NB4 (cell line): Measurements from ENCODE around the gene MCTP1.

Experiments used
- MYC ChIP-seq: IDR thresholded peaks from 2 replicates; pipeline ENCODE4 v1.6.1; 2011; ENCODE audit warnings: low read depth, low read length
- POLR2A ChIP-seq: IDR thresholded peaks from 2 replicates; pipeline ENCODE4 v1.6.1; 2011; ENCODE audit warnings: mild to moderate bottlenecking; ENCODE audit not compliant: insufficient read length; ENCODE audit errors: extremely low read depth
- TF ChIP-seq, protein P1 (sequence below): IDR thresholded peaks from one replicate; pipeline ENCODE4 v1.5.1; 2012; ENCODE audit warnings: low read depth, low read length
- TF ChIP-seq, protein P2 (sequence below): IDR thresholded peaks from 2 replicates; pipeline ENCODE4 v1.6.1; 2011; ENCODE audit warnings: low read depth, low read length

DNA sequence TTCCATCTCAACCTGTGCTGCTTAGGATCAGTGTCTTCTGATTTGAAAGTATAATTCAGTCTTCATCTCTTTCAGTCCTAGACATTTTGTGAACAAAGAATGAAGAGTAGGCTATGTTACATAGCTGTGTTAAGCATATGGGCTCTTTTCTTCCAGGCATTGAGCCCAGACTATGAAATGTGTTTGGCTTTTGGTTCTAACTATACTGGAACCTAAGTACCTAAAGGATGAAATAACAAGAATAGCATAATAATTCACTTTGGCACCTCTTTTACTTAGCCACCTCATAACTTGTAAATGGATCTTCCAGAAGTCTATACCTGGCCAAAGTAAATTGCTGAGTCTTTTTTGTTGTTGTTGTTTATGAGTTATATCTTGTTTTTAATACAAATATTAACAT is 595.0 kb downstream of the MCTP1 start:
- TF ChIP-seq, protein P1, sequence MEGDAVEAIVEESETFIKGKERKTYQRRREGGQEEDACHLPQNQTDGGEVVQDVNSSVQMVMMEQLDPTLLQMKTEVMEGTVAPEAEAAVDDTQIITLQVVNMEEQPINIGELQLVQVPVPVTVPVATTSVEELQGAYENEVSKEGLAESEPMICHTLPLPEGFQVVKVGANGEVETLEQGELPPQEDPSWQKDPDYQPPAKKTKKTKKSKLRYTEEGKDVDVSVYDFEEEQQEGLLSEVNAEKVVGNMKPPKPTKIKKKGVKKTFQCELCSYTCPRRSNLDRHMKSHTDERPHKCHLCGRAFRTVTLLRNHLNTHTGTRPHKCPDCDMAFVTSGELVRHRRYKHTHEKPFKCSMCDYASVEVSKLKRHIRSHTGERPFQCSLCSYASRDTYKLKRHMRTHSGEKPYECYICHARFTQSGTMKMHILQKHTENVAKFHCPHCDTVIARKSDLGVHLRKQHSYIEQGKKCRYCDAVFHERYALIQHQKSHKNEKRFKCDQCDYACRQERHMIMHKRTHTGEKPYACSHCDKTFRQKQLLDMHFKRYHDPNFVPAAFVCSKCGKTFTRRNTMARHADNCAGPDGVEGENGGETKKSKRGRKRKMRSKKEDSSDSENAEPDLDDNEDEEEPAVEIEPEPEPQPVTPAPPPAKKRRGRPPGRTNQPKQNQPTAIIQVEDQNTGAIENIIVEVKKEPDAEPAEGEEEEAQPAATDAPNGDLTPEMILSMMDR: no peak
- TF ChIP-seq, protein P2, sequence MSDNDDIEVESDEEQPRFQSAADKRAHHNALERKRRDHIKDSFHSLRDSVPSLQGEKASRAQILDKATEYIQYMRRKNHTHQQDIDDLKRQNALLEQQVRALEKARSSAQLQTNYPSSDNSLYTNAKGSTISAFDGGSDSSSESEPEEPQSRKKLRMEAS: no peak
- TF ChIP-seq POLR2A (no peak), MYC (no peak)
